Panc1 (cell line): ENCODE data around the gene DCTD. TPM values are rescaled to one million over a fixed set of nuclear protein-coding genes. Genes with fewer than 3 reads are reported as not detected.

Experiments used
- ATAC-seq: fragments of 200-7000 bp; cut with Tn5 transposase; 2 replicates; pipeline ENCODE4 v1.9.1; 2020; ENCODE audit warnings: mild to moderate bottlenecking, moderate library complexity
- BruUV-seq: library from RNA; stranded (reverse); fragments of 400-500 nt; replicated peaks from 2 replicates; lab custom pipeline; 2021; lab: Mats Ljungman, UMichigan
- CTCF ChIA-PET: fragments of 300-600 bp; sonication (Branson Sonifier 250); formaldehyde crosslinking; loops from one replicate; lab custom pipeline; 2022; ENCODE audit warnings: antibody characterized with exemption; lab: Charles Lee
- POLR2A ChIA-PET: fragments of 300-600 bp; sonication (Branson Sonifier 250); formaldehyde crosslinking; loops from one replicate; lab custom pipeline; 2022; ENCODE audit warnings: antibody characterized with exemption; lab: Charles Lee
- DNase-seq: peaks from one replicate; pipeline ENCODE4 v3.0.0-alpha.2; 2010; ENCODE audit warnings: low read depth, low spot score
- H3K27ac ChIP-seq: 2 replicates; pipeline ENCODE4 v1.5.1; 2011; ENCODE audit warnings: mild to moderate bottlenecking, low read length, inconsistent platforms
- H3K27me3 ChIP-seq: fragments of 200-500 bp; sonication (Bioruptor generic); 2 replicates; pipeline ENCODE4 v1.6.0; 2014; ENCODE audit warnings: low read length, inconsistent platforms; ENCODE audit not compliant: control insufficient read depth, insufficient read depth
- H3K36me3 ChIP-seq: fragments of 200-500 bp; sonication (Bioruptor generic); 2 replicates; pipeline ENCODE4 v1.5.1; 2014; ENCODE audit warnings: inconsistent platforms, mild to moderate bottlenecking, low read length, moderate library complexity; ENCODE audit not compliant: control insufficient read depth, insufficient read depth
- H3K4me1 ChIP-seq: 2 replicates; pipeline ENCODE4 v1.5.1; 2011; ENCODE audit warnings: inconsistent platforms, mild to moderate bottlenecking, low read length, moderate library complexity; ENCODE audit not compliant: control insufficient read depth, insufficient read depth
- H3K4me3 ChIP-seq, 2 experiments: 2 replicates each; pipeline ENCODE4 v1.5.1; 2011 to 2012; ENCODE audit warnings: low read depth in 2 of 2, low read length in 2 of 2, mild to moderate bottlenecking in 2 of 2, inconsistent platforms in 1 of 2, moderate library complexity in 1 of 2
- H3K9me3 ChIP-seq: fragments of 200-500 bp; sonication (Bioruptor generic); 2 replicates; pipeline ENCODE4 v1.5.1; 2014; ENCODE audit warnings: low read depth, mild to moderate bottlenecking, inconsistent platforms, low read length, moderate library complexity; ENCODE audit not compliant: control insufficient read depth, insufficient read depth
- POLR2AphosphoS5 ChIP-seq: IDR thresholded peaks from 2 replicates; pipeline ENCODE4 v1.6.1; 2012; ENCODE audit warnings: mild to moderate bottlenecking, low read depth, low read length, moderate library complexity
- SIN3A ChIP-seq: IDR thresholded peaks from 2 replicates; pipeline ENCODE4 v1.6.1; 2012; ENCODE audit warnings: low read depth, mild to moderate bottlenecking, low read length, moderate library complexity, borderline replicate concordance; ENCODE audit not compliant: insufficient read depth
- TCF7L2 ChIP-seq: IDR thresholded peaks from 2 replicates; pipeline ENCODE4 v1.6.1; 2011; ENCODE audit warnings: mild to moderate bottlenecking, low read depth, low read length, inconsistent platforms
- in situ Hi-C: cut with HindIII; loops from 2 replicates; pipeline ENCODE4 v1.10.0; 2016; ENCODE audit warnings: low sequenced_read_pairs, low pct_unique_long_range_greater_than_20kb
- intact Hi-C: fragments of 100-400 bp; cut with micrococcal nuclease; formaldehyde crosslinking; loops from one replicate; pipeline ENCODE4 v1.10.0; 2022; ENCODE audit not compliant: unreplicated experiment
- total RNA-seq: library from RNA; stranded (reverse); gene quantifications from one replicate; pipeline ENCODE4 v1.2.1, GENCODE V29; 2021; ENCODE audit not compliant: unreplicated experiment
- TF ChIP-seq, protein P1 (sequence below): fragments of 450-650 bp; IDR thresholded peaks from 2 replicates; pipeline ENCODE4 v1.5.1; 2017; ENCODE audit warnings: mild to moderate bottlenecking
- TF ChIP-seq, protein P2 (sequence below), 2 experiments: IDR thresholded peaks; 2 replicates each; pipeline ENCODE4 v1.6.1; 2011 to 2012; ENCODE audit warnings: low read depth in 2 of 2, control low read depth in 1 of 2, low read length in 1 of 2, mild to moderate bottlenecking in 1 of 2, moderate library complexity in 1 of 2; ENCODE audit not compliant: insufficient read depth in 1 of 2

The DCTD gene
- total RNA-seq, 1 experiment from 2014 or later = 77.0 TPM

DNA sequence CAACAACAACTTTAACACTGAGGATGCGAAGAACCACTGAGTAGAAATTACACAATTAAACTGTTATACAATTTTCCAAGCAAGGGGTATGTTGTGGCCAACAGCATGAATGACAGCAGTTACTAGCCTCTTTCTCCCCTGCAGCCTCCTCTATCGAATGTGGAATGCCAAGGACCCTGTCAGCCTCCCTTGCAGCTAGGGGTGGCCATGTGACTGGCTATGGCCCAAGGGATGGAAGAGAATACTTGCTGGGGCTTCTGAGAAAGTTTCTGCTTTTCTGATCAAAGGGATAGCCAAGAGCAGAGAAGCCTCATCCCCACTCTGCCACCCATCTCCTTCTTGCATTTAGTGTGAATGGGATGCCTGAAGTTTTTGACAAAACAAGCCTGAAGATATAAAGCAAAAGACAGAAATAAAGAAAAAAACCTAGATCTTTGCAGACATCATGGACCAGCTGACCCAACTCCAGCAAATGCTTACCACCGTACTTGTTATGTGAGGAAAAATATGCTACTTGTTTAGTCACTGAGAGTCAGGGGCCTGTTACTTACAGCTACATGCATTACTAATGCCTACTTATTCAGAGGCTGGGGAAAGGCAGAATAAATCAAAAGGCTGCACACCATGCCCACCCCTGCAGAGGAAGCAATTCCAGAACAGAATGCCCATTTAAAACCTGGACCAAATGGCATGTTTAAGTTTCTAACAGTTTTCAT, 32.0 kb downstream of the DCTD start:
- H3K36me3 ChIP-seq = no peaks in the 10 kb centered on the region; the same call in 1 of the 2 replicates
- H3K4me1 ChIP-seq = no peaks in the 10 kb centered on the region
- ATAC-seq = no peak
- BruUV-seq = no TSS peak
- TF ChIP-seq TCF7L2 (no peak), SIN3A (no peak), POLR2AphosphoS5 (no peak)
- TF ChIP-seq, protein P1, sequence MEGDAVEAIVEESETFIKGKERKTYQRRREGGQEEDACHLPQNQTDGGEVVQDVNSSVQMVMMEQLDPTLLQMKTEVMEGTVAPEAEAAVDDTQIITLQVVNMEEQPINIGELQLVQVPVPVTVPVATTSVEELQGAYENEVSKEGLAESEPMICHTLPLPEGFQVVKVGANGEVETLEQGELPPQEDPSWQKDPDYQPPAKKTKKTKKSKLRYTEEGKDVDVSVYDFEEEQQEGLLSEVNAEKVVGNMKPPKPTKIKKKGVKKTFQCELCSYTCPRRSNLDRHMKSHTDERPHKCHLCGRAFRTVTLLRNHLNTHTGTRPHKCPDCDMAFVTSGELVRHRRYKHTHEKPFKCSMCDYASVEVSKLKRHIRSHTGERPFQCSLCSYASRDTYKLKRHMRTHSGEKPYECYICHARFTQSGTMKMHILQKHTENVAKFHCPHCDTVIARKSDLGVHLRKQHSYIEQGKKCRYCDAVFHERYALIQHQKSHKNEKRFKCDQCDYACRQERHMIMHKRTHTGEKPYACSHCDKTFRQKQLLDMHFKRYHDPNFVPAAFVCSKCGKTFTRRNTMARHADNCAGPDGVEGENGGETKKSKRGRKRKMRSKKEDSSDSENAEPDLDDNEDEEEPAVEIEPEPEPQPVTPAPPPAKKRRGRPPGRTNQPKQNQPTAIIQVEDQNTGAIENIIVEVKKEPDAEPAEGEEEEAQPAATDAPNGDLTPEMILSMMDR = no peak
- TF ChIP-seq, protein P2, sequence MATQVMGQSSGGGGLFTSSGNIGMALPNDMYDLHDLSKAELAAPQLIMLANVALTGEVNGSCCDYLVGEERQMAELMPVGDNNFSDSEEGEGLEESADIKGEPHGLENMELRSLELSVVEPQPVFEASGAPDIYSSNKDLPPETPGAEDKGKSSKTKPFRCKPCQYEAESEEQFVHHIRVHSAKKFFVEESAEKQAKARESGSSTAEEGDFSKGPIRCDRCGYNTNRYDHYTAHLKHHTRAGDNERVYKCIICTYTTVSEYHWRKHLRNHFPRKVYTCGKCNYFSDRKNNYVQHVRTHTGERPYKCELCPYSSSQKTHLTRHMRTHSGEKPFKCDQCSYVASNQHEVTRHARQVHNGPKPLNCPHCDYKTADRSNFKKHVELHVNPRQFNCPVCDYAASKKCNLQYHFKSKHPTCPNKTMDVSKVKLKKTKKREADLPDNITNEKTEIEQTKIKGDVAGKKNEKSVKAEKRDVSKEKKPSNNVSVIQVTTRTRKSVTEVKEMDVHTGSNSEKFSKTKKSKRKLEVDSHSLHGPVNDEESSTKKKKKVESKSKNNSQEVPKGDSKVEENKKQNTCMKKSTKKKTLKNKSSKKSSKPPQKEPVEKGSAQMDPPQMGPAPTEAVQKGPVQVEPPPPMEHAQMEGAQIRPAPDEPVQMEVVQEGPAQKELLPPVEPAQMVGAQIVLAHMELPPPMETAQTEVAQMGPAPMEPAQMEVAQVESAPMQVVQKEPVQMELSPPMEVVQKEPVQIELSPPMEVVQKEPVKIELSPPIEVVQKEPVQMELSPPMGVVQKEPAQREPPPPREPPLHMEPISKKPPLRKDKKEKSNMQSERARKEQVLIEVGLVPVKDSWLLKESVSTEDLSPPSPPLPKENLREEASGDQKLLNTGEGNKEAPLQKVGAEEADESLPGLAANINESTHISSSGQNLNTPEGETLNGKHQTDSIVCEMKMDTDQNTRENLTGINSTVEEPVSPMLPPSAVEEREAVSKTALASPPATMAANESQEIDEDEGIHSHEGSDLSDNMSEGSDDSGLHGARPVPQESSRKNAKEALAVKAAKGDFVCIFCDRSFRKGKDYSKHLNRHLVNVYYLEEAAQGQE (IDR thresholded peaks at IDR 0.05; ENCODE audit: insufficient read depth in 1 of 2, low read depth in 2 of 2, low read length in 1 of 2) = no peak
- no peak for DNase-seq
- H3K27ac ChIP-seq = no peak overlapping the region
- POLR2A ChIA-PET = no interaction called here
- intact Hi-C loops (no loop called here), in situ Hi-C loops (no loop called here)
- CTCF ChIA-PET = no interaction called here
- H3K4me3 ChIP-seq = no peak overlapping the region
- peaks cover 5% of the 10 kb centered on the region; the same call in 1 of the 2 replicates for H3K9me3 ChIP-seq
- no peaks in the 10 kb centered on the region for H3K27me3 ChIP-seq

DNA sequence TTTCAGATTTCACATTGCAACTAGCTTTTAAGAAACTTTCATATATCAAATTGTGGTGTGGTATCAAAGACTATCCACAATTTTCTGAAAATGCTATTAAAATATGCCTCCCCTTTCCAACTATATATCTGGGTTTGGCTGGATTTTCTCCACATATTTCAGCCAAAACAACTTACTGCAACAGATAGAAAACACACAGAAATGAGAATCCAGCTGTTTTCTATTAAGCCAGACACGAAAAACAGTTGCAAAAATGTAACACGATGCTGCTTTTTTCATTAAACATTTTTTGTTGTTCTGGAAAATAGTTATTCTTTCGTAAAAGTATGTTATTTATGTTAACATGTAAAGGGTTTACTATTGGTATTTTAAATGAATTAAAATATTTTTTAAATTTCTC, 33.1 kb downstream of the DCTD start:
- TF ChIP-seq, protein P1 = no peak
- TF ChIP-seq, protein P2 (IDR thresholded peaks at IDR 0.05; ENCODE audit: insufficient read depth in 1 of 2, low read depth in 2 of 2, low read length in 1 of 2) = no peak
- TF ChIP-seq POLR2AphosphoS5 = no peak
- no peak for TF ChIP-seq TCF7L2
- no peak for TF ChIP-seq SIN3A
- H3K27me3 ChIP-seq = no peaks in the 10 kb centered on the region
- no peaks in the 10 kb centered on the region for H3K4me1 ChIP-seq
- peaks cover 5% of the 10 kb centered on the region; the same call in 1 of the 2 replicates for H3K9me3 ChIP-seq
- H3K27ac ChIP-seq = no peak overlapping the region
- no peak overlapping the region for H3K4me3 ChIP-seq
- ChIA-PET POLR2A (no interaction called here), CTCF (no interaction called here)
- intact Hi-C loops (no loop called here), in situ Hi-C loops (no loop called here)
- no peaks in the 10 kb centered on the region; the same call in 1 of the 2 replicates for H3K36me3 ChIP-seq
- ATAC-seq (no peak), DNase-seq (no peak)
- no TSS peak for BruUV-seq
